HG03066 (cell line): ENCODE results near the gene NDUFS1.
"Not testable (repeated sequence)": the region's sequence is repeated elsewhere in the genome, so short reads cannot be mapped to it uniquely, and the experiment has no call there.

Experiments used
- ATAC-seq: cut with Tn5 transposase; IDR thresholded peaks from one replicate; pipeline ENCODE4 v1.9.1; 2021; ENCODE audit warnings: low read depth; ENCODE audit not compliant: unreplicated experiment

Gene NDUFS1

GRCh38 chr2:206159346-206160124 lies at the start of gene NDUFS1, which contains the start of gene EEF1B2:
NDUFS1 (minus strand) TSS chr2:206159444; CDS start chr2:206153678, 5,766 bp downstream.
EEF1B2 (plus strand) TSS chr2:206159895; CDS start chr2:206159980, 85 bp downstream.
- ATAC-seq: peak; percentile 89

- ATAC-seq: no peak
Measured at GRCh38 chr2:206208900-206209299, 49.7 kb upstream of the NDUFS1 start.

DNA sequence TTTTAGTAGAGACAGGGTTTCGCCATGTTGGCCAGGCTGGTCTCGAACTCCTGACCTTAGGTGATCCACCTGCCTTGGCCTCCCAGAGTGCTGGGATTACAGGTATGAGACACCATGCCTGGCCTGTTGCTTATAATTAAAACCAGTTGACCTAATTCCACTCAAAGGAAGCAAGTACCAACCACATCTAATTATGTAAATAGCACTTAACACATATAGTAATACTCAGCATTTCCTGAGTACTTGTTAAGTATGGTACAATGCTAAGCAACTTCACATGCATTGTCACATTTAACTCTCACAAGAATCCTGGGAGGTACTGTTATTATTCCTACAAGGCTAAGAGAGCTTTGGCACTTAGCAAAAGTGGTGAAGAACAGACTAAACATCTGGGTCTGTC lies 48.1 kb upstream of the NDUFS1 start:
- ATAC-seq: not testable (repeated sequence)

DNA sequence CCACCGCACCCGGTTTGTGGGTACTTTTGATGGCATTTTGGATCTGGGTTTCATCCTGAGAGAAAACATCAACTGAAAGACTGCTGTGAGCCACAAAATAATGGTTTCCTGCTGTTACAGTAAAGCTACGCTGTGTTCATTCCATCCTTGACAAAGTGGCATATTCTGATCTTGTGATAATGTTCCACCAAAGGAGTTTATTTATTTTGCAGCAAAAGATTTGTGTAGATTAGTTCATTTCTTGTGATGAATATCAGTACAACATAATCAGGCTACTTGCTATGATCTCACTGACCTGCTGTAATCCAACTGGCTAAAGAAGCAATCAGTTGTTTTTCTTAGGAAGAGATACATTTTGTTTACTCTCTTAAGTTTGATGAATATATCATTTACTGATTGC lies 45.5 kb upstream of the NDUFS1 start:
- ATAC-seq: no peak

DNA sequence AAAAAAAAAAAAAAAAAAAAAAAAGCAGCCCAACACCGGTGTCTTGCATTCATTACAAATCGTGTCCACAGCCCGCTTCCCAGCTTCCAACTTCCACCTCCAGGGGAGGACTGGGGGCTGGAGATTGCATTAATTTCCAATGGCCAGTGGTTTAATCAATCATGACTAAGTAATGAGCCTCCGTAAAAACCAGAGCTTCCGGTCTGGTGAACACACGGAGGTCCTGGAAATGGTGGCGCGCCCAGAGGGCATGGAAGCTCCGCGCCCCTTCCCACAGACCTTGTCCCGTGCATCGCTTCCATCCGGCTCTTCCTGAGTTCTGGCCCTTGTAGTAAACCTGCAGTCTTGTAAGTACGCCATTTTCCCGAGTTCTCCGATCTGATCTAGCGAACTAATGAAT lies 44.1 kb upstream of the NDUFS1 start:
- ATAC-seq: no peak

DNA sequence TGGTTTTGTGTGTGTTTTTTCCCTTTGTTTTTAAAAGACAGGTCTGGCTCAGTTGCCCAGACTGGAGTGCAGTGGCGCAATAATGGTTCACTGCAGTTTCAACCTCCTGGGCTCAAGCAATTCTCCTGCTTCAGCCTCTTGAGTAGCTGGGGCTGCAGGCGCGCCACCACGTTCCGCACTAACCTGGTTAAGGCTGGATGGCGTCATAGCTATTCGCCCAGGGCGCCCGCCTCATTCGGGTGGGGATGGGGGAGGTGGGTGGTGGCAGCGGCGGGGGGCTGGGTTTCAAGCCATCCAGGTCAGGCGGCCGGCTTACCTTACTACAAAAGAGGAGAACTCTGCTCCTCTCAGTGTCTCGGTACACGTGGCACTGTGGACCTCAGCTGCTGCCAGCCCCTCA lies 43.2 kb upstream of the NDUFS1 start:
- ATAC-seq: no peak

DNA sequence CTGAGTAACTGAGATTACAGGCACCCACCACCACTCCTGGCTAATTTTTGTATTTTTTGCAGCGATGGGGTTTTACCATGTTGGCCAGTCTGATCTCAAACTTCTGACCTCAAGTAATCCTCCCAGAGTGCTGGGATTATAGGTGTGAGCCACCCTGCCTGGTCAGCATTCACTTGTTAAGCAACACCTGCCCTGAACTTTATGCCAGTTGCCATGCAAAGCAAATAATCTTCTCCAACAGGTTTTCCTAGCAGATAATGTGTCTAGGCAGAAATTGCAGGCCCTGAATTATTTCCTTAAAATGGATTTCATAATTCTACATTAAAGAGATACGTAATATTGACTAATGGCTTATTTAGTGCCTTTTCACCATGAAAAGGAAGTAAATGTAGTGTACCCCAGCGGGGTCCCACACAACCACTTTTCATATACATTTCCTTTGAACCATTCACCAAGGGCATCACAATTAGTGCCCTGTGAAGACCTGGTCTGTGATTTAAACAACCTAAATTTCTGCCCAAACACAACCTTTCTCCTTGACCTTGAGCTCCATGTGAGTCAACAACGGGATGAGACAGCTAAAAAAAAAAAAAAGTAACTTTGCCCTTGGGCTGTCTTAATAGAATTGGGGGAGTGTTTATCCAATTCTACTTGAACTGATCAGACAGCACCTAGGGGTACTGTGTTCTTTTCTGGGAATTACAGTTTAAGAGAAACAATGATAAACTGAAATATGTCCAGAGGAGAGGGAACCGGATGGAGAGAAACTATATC lies 42.0 kb upstream of the NDUFS1 start:
- no peak for ATAC-seq

GRCh38 chr2:206198677-206199076 lies 39.4 kb upstream of the NDUFS1 start:
- no peak for ATAC-seq

- no peak for ATAC-seq
Measured at GRCh38 chr2:206193671-206194357, 34.6 kb upstream of the NDUFS1 start.

- no peak for ATAC-seq
Measured at GRCh38 chr2:206192157-206192556, 32.9 kb upstream of the NDUFS1 start.

DNA sequence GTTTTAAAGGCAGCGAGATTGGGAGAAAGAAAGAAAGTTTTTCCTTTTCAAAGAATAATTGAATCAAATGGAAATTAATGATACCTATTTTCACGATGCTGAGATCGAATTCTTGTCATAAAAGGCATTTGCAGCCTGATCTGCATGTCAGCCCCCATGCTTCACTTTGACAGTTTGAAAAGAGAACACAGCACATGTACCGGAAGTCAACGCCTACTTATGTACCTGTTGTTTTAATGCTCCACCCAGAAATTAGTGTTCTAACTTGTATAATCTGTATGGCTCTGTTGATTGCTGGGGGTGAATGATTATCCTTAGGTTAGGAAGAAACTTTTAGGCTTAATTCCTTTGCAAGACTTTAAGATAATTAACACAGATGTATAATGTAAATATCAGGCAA lies 31.4 kb upstream of the NDUFS1 start:
- ATAC-seq: no peak

DNA sequence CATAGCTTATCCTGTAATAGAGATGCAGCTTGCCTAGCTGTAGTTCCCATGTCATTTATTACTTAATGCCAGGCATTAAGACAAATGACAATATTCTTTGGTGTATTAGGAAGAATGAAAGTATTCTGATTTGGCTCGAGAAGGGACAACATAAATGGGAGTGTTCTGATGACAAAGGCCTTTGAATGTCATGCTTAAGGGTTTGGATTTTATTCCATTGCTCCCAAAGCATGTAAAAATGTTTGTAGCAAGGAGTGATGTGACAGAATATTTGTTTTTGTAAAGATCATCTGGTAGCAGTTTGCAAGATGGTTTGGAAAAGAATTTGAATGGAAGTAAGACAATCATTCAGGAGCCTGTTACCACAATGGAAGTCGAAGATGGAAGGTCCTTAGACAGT lies 30.9 kb upstream of the NDUFS1 start:
- ATAC-seq: no peak

DNA sequence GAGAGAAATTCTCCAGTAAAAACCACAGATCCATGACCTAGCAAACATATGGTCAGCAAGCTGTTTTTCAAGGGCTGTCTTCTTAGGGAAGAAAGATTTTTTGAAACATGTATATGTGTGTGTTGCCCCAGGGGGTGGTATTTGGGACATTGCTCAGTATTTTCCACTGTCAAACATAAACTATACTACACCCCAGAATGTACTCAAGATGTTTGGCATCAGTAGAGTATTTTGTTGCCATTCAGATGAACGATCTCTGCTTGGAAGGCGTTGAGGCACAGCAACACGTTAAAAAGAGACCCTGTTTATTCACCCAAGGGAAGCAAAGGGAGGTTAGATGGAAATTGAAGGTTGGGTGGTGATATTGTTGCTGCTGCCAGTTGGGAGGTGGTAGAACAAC lies 30.4 kb upstream of the NDUFS1 start:
- ATAC-seq: no peak

DNA sequence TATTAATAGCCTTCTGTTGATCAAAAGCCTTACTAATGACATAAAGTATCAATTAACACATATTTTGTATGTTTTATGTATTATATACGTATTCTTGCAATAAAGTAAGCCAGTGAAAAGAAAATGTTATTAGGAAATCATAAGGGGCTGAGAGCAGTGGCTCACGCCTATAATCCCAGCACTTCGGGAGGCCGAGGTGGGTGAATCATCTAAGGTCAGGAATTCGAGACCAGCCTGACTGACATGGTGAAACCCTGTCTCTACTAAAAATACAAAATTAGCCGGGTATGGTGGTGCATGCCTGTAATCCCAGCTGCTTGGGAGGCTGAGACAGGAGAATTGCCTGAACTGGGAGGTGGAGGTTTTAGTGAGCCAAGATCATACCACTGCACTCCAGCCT lies 22.3 kb upstream of the NDUFS1 start:
- not testable (repeated sequence) for ATAC-seq

DNA sequence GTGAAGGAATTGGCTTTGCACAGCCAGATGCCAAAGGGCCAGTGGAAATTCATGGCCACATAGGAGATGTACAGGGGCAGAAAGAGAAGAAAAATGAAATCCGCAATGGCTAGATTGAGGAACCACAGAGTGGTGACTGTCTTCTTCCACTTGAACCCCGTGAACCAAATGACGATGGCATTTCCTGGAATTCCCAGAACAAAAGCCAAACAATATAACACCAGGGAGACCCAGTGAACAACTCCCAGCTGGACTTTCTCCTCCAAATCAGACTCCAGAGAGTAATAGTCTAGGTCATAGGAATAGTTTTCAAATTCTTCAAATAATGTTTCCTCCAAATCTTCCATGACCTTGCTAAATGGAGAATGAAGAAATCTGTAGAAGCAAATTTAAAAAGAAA lies 17.7 kb upstream of the NDUFS1 start:
- ATAC-seq: no peak

GRCh38 chr2:206176121-206176520 lies 16.9 kb upstream of the NDUFS1 start:
- no peak for ATAC-seq

DNA sequence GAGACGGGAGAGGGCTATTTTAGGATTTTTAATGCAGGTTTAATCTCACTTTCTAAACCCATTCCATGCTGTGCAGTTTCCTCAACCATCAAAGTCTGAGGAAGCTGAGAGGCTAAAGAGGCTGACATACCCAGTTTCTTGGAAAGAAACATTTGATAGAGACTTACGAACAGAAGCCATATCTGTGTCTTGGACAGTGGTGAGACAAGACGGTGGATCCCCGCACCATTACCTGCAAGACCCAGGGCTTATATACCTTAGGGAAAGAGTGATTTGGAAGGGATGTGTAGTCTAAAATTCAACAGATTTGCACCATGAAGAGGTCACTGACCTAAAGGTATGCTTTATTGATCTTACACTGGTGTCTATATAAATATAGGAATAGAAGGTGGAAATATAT lies 13.9 kb upstream of the NDUFS1 start:
- ATAC-seq: no peak

GRCh38 chr2:206171624-206172397 lies 12.6 kb upstream of the NDUFS1 start:
- not testable (repeated sequence) for ATAC-seq

DNA sequence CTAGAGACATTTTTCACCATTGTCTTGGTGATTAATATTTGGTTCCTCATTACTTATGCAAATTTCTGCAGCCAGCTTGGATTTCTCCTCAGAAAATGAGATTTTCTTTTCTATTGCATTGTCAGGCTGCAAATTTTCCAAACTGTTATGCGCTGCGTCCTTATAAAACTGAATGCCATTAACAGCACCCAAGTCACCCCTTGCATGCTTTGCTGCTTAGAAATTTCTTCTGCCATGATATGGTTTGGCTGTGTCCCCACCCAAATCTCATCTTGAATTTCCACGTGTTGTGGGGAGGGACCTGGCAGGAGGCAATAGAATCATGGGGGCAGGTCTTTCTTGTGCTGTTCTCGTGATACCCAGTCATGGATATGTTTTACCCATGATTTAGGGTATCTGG lies 9.0 kb upstream of the NDUFS1 start:
- not testable (repeated sequence) for ATAC-seq

DNA sequence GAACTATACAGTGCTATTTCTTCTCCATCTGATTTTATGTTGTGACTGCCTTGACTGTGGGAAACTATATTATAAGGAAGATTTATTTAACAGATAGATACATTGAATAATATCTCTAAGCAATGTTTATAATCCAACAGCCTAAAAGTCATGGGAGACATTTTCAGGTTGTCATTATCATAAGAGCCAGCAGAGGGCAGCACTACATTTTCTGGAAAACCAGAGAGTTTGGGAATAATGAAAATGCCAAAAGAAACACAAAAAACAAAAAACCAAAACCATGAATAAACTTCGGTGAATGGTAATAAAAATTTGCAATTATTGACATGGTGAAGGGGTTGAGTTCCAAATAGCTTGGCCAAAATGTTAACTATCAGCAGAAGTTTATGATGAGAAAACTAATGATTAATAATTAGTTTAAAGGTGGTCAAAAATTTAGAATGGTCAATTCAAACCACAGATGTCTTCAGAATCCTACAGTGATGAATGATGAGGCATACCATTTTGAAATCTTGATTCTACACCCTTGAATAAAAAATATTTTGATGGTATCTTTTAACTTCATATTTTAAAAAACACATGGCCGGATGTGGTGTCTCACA lies 5.1 kb upstream of the NDUFS1 start:
- no peak for ATAC-seq
